ENCODE measurements around the gene DPP8.

GRCh38 chr15:65409036-65409631 lies 108.4 kb downstream of the DPP8 start:
- TF ChIP-seq CTCF (IDR thresholded peaks at IDR 0.05) (no peak), POLR2AphosphoS5 (IDR thresholded peaks at IDR 0.05) (no peak), EP300 (IDR thresholded peaks at IDR 0.05) (no peak), POLR2A (IDR thresholded peaks at IDR 0.05) (no peak)
